ENCODE measurements around the gene CARS1. TPM values are rescaled to one million over a fixed set of nuclear protein-coding genes. Genes with fewer than 3 reads are reported as not detected.
A peak's percentile ranks its signal among the peaks of the same experiment; 100 is the strongest.
"Not testable (repeated sequence)": the region's sequence is repeated elsewhere in the genome, so short reads cannot be mapped to it uniquely, and the experiment has no call there.

The CARS1 gene
- total RNA-seq, 2 experiments from 2014 or later, result 109 to 119 TPM

GRCh38 chr11:3063876-3064275 is 6.7 kb upstream of the CARS1 start:
- peaks cover 44% of the 10 kb centered on the region for H3K27me3 Mint-ChIP-seq
- H3K4me1 Mint-ChIP-seq; CTCF ChIA-PET; H3K36me3 Mint-ChIP-seq; H3K4me3 Mint-ChIP-seq; H3K9me3 Mint-ChIP-seq (ENCODE audit: low read depth); ATAC-seq; H3K27ac Mint-ChIP-seq; DNase-seq: not testable (repeated sequence)

GRCh38 chr11:3063432-3063831 is 6.2 kb upstream of the CARS1 start:
- not testable (repeated sequence) for H3K36me3 Mint-ChIP-seq; H3K9me3 Mint-ChIP-seq (ENCODE audit: low read depth); H3K27ac Mint-ChIP-seq; ATAC-seq; H3K4me1 Mint-ChIP-seq; DNase-seq; H3K4me3 Mint-ChIP-seq
- H3K27me3 Mint-ChIP-seq, result peaks cover 44% of the 10 kb centered on the region
- CTCF ChIA-PET, result interaction anchor here (1.3 kb wide), 1 partner anchor 9 kb away, joined by 3 read pairs; no protein-coding TSS in a partner anchor

GRCh38 chr11:3060436-3061025 is 3.3 kb upstream of the CARS1 start:
- ATAC-seq (no peak), DNase-seq (no peak)
- peaks cover 14% of the 10 kb centered on the region for H3K4me1 Mint-ChIP-seq
- peaks cover 36% of the 10 kb centered on the region for H3K27me3 Mint-ChIP-seq
- H3K27ac Mint-ChIP-seq, result no peak overlapping the region
- peaks cover 1% of the 10 kb centered on the region for H3K36me3 Mint-ChIP-seq
- CTCF ChIA-PET, result interaction anchor here (0.9 to 1.4 kb wide), 3 partner anchors 11 to 31 kb away, joined by 3 to 6 read pairs (median 3); no protein-coding TSS in a partner anchor
- no peak overlapping the region for H3K4me3 Mint-ChIP-seq
- H3K9me3 Mint-ChIP-seq (ENCODE audit: low read depth), result no peaks in the 10 kb centered on the region

GRCh38 chr11:3058753-3059664 is 1.8 kb upstream of the CARS1 start:
- H3K4me1 Mint-ChIP-seq, result peaks cover 28% of the 10 kb centered on the region
- peaks cover 22% of the 10 kb centered on the region for H3K27me3 Mint-ChIP-seq
- no peaks in the 10 kb centered on the region for H3K9me3 Mint-ChIP-seq (ENCODE audit: low read depth)
- DNase-seq (no peak), ATAC-seq (no peak)
- H3K4me3 Mint-ChIP-seq, result no peak overlapping the region
- peaks cover 11% of the 10 kb centered on the region for H3K36me3 Mint-ChIP-seq
- H3K27ac Mint-ChIP-seq, result no peak overlapping the region
- CTCF ChIA-PET, result interaction anchor here (1.0 to 3.6 kb wide), 3 partner anchors 21 to 44 kb away, joined by 6 to 13 read pairs (median 11); no protein-coding TSS in a partner anchor

- CTCF ChIA-PET, result interaction anchor here (1.0 to 4.7 kb wide), 6 partner anchors 12 to 169 kb away, joined by 3 to 32 read pairs (median 8); no protein-coding TSS in a partner anchor
- DNase-seq (peak; percentile 50), ATAC-seq (no peak)
- peaks cover 19% of the 10 kb centered on the region for H3K36me3 Mint-ChIP-seq
- H3K27ac Mint-ChIP-seq, result peak overlapping the region; percentile 88
- peaks cover 3% of the 10 kb centered on the region for H3K27me3 Mint-ChIP-seq
- peak overlapping the region; percentile 88 for H3K4me3 Mint-ChIP-seq
- H3K4me1 Mint-ChIP-seq, result peaks cover 43% of the 10 kb centered on the region
- H3K9me3 Mint-ChIP-seq (ENCODE audit: low read depth), result no peaks in the 10 kb centered on the region
Measured at GRCh38 chr11:3056296-3057068, 741 bp downstream of the CARS1 start.

- CTCF ChIA-PET, result interaction anchor here (2.1 to 4.7 kb wide), 3 partner anchors 18 to 35 kb away, joined by 5 to 32 read pairs (median 11); no protein-coding TSS in a partner anchor
- peaks cover 47% of the 10 kb centered on the region for H3K4me1 Mint-ChIP-seq
Measured at GRCh38 chr11:3055891-3056290, 1.3 kb downstream of the CARS1 start.

GRCh38 chr11:3052567-3052966 is 4.7 kb downstream of the CARS1 start:
- DNase-seq, result no peak
- Mint-ChIP-seq H3K9me3 (ENCODE audit: low read depth) (no peaks in the 10 kb centered on the region), H3K4me1 (peaks cover 69% of the 10 kb centered on the region), H3K27me3 (no peaks in the 10 kb centered on the region), H3K27ac (peak overlapping the region; percentile 6), H3K36me3 (peaks cover 22% of the 10 kb centered on the region), H3K4me3 (no peak overlapping the region)
- ATAC-seq, result no peak
- CTCF ChIA-PET, result interaction anchor here (6.1 kb wide), 1 partner anchor 39 kb away, joined by 70 read pairs; no protein-coding TSS in a partner anchor

More at GRCh38 chr11:3055891-3056290, 1.3 kb downstream of the CARS1 start:
- Mint-ChIP-seq H3K36me3 (peaks cover 19% of the 10 kb centered on the region), H3K9me3 (ENCODE audit: low read depth) (no peaks in the 10 kb centered on the region), H3K4me3 (peak overlapping the region; percentile 88), H3K27me3 (no peaks in the 10 kb centered on the region), H3K27ac (peak overlapping the region; percentile 85)
- DNase-seq, result no peak
- ATAC-seq, result no peak

GRCh38 chr11:3052109-3052479 is 5.1 kb downstream of the CARS1 start:
- DNase-seq (no peak), ATAC-seq (no peak)
- CTCF ChIA-PET, result interaction anchor here (0.6 to 6.1 kb wide), 4 partner anchors 14 to 164 kb away, joined by 3 to 70 read pairs (median 3); no protein-coding TSS in a partner anchor
- Mint-ChIP-seq H3K4me1 (peaks cover 68% of the 10 kb centered on the region), H3K36me3 (peaks cover 20% of the 10 kb centered on the region), H3K27ac (peak overlapping the region; percentile 8), H3K9me3 (ENCODE audit: low read depth) (no peaks in the 10 kb centered on the region), H3K27me3 (no peaks in the 10 kb centered on the region), H3K4me3 (no peak overlapping the region)

GRCh38 chr11:3051196-3052108 is 5.8 kb downstream of the CARS1 start:
- Mint-ChIP-seq H3K27me3 (no peaks in the 10 kb centered on the region), H3K36me3 (peaks cover 22% of the 10 kb centered on the region), H3K27ac (peak overlapping the region; percentile 97), H3K4me3 (no peak overlapping the region), H3K9me3 (ENCODE audit: low read depth) (no peaks in the 10 kb centered on the region), H3K4me1 (peaks cover 68% of the 10 kb centered on the region)
- DNase-seq (no peak), ATAC-seq (no peak)
- CTCF ChIA-PET, result interaction anchor here (0.6 to 6.1 kb wide), 7 partner anchors 14 to 165 kb away, joined by 3 to 70 read pairs (median 3); no protein-coding TSS in a partner anchor

- CTCF ChIA-PET, result interaction anchor here (0.8 to 6.1 kb wide), 10 partner anchors 12 to 518 kb away, joined by 3 to 70 read pairs (median 3); no protein-coding TSS in a partner anchor
- Mint-ChIP-seq H3K9me3 (ENCODE audit: low read depth) (no peaks in the 10 kb centered on the region), H3K4me1 (peaks cover 60% of the 10 kb centered on the region), H3K27me3 (no peaks in the 10 kb centered on the region), H3K36me3 (peaks cover 22% of the 10 kb centered on the region), H3K4me3 (peak overlapping the region; percentile 58), H3K27ac (peak overlapping the region; percentile 97)
- DNase-seq, result no peak
- no peak for ATAC-seq
Measured at GRCh38 chr11:3050386-3051195, 6.6 kb downstream of the CARS1 start.

- CTCF ChIA-PET, result interaction anchor here (0.8 to 6.1 kb wide), 12 partner anchors 11 to 517 kb away, joined by 3 to 70 read pairs (median 3); no protein-coding TSS in a partner anchor
- Mint-ChIP-seq H3K36me3 (peaks cover 20% of the 10 kb centered on the region), H3K27ac (peak overlapping the region; percentile 97), H3K4me3 (peak overlapping the region; percentile 58), H3K9me3 (ENCODE audit: low read depth) (no peaks in the 10 kb centered on the region), H3K27me3 (no peaks in the 10 kb centered on the region), H3K4me1 (peaks cover 52% of the 10 kb centered on the region)
- DNase-seq (peak; percentile 93), ATAC-seq (peak; percentile 98)
Measured at GRCh38 chr11:3049430-3050243, 7.6 kb downstream of the CARS1 start.

Data from activated CD8-positive, alpha-beta memory T cell treated with anti-CD3 and anti-CD28 coated beads, Interleukin-2, amount 10 ng/mL, durations not matched to agents 7 days and 5 days (primary cell).